OCI-M1 (cell line): Measurements from ENCODE around the gene KDM5B.

Experiments used
- DNase-seq: peaks from one replicate; lab custom pipeline; 2025; lab: John Stamatoyannopoulos, UW

KDM5B gene

GRCh38 chr1:202685641-202686040 is 122.6 kb downstream of the KDM5B start:
- no peak for DNase-seq

GRCh38 chr1:202684716-202685115 is 123.5 kb downstream of the KDM5B start:
- DNase-seq, result no peak

- no peak for DNase-seq
Measured at GRCh38 chr1:202683029-202683428, 125.2 kb downstream of the KDM5B start.

- no peak for DNase-seq
Measured at GRCh38 chr1:202682477-202682876, 125.7 kb downstream of the KDM5B start.

GRCh38 chr1:202681736-202682420 is 126.3 kb downstream of the KDM5B start:
- no peak for DNase-seq

- DNase-seq, result no peak
Measured at GRCh38 chr1:202680586-202681352, 127.5 kb downstream of the KDM5B start.

- no peak for DNase-seq
Measured at GRCh38 chr1:202679406-202680177, 128.6 kb downstream of the KDM5B start.

GRCh38 chr1:202677433-202677832 is 130.8 kb downstream of the KDM5B start:
- no peak for DNase-seq
